ENCODE measurements around the gene CYP19A1. TPM values are rescaled to one million over a fixed set of nuclear protein-coding genes. Genes with fewer than 3 reads are reported as not detected.

CYP19A1 gene
- total and polyA plus RNA-seq, 2 of the 8 experiments (the other 6 are each of a cell fraction or from before 2014, with no cell fraction given): not detected

- H4K5ac ChIP-seq (ENCODE audit: insufficient read length, low read depth, low read length): no peak overlapping the region
- H2AFZ ChIP-seq (ENCODE audit: low read length): no peak overlapping the region
- no peaks in the 10 kb centered on the region for H4K20me1 ChIP-seq (replicated peaks in 1 of 2; ENCODE audit: control insufficient read depth in 1 of 2, insufficient read depth in 2 of 2, low read length in 2 of 2)
- no peak overlapping the region for H3K14ac ChIP-seq (ENCODE audit: insufficient read length)
- H3K4me3 ChIP-seq (ENCODE audit: extremely low read depth in 1 of 4, insufficient read depth in 2 of 4, low read depth in 3 of 4, low read length in 4 of 4): no peak overlapping the region
- H2BK12ac ChIP-seq (ENCODE audit: low read depth, low read length): no peak overlapping the region
- no peak overlapping the region for H2AK5ac ChIP-seq (ENCODE audit: low read depth, low read length)
- H3K27me3 ChIP-seq (replicated peaks in 1 of 4; ENCODE audit: control insufficient read depth in 3 of 4, extremely low read depth in 1 of 4, insufficient read depth in 3 of 4, low read length in 3 of 4): no peaks in the 10 kb centered on the region
- no peaks in the 10 kb centered on the region for H3K79me1 ChIP-seq (ENCODE audit: low read depth, low read length)
- TF ChIP-seq CBX5 (IDR thresholded peaks at IDR 0.05; ENCODE audit: low read depth, low read length) (no peak), RNF2 (IDR thresholded peaks at IDR 0.05; ENCODE audit: borderline replicate concordance, low read depth, low read length, missing control alignments, poor library complexity, severe bottlenecking) (no peak), EP300 (IDR thresholded peaks at IDR 0.05; ENCODE audit: borderline replicate concordance in 1 of 2, low read depth in 2 of 2, low read length in 2 of 2) (no peak)
- TF ChIP-seq, protein P1, sequence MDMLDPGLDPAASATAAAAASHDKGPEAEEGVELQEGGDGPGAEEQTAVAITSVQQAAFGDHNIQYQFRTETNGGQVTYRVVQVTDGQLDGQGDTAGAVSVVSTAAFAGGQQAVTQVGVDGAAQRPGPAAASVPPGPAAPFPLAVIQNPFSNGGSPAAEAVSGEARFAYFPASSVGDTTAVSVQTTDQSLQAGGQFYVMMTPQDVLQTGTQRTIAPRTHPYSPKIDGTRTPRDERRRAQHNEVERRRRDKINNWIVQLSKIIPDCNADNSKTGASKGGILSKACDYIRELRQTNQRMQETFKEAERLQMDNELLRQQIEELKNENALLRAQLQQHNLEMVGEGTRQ (IDR thresholded peaks at IDR 0.05; ENCODE audit: low read length): no peak
- ChIA-PET POLR2A (ENCODE audit: partially characterized antibody) (interaction anchor here (1.2 kb wide), 1 partner anchor 13 kb away, joined by 3 read pairs; no protein-coding TSS in a partner anchor), CTCF (ENCODE audit: partially characterized antibody) (interaction anchor here (0.9 to 4.1 kb wide), 6 partner anchors 8 to 53 kb away, joined by 3 to 32 read pairs (median 4); no protein-coding TSS in a partner anchor)
- no peak overlapping the region for H2BK5ac ChIP-seq (ENCODE audit: low read depth, low read length)
- no peak overlapping the region for H3K4me2 ChIP-seq (ENCODE audit: insufficient read depth in 1 of 2, low read depth in 2 of 2, low read length in 2 of 2)
- no peak overlapping the region for H3K9ac ChIP-seq (replicated peaks in 1 of 4; ENCODE audit: extremely low read depth in 1 of 4, low read depth in 3 of 4, low read length in 3 of 4)
- no peak overlapping the region for H3K18ac ChIP-seq (ENCODE audit: extremely low read depth, low read length)
- H3K56ac ChIP-seq (replicated peaks; ENCODE audit: insufficient read length, low read depth, low read length): no peak overlapping the region
- H3K27ac ChIP-seq (ENCODE audit: low read depth, low read length): no peak overlapping the region
- no peak overlapping the region for H2BK20ac ChIP-seq (ENCODE audit: low read length)
- no peak overlapping the region for H3K23ac ChIP-seq (ENCODE audit: insufficient read length)
- no peak overlapping the region for H4K91ac ChIP-seq (replicated peaks; ENCODE audit: insufficient read length, low read length)
- H3K79me2 ChIP-seq (ENCODE audit: control insufficient read depth in 1 of 2, insufficient read depth in 2 of 2, low read length in 2 of 2): no peaks in the 10 kb centered on the region
- no peak overlapping the region for H3K4ac ChIP-seq (replicated peaks; ENCODE audit: insufficient read length, low read depth, low read length)
- no peak for DNase-seq (ENCODE audit: low read depth in 1 of 2, low spot score in 2 of 2)
- H2BK120ac ChIP-seq (replicated peaks; ENCODE audit: low read depth, low read length): no peak overlapping the region
- H2BK15ac ChIP-seq (ENCODE audit: low read length): no peak overlapping the region
- H3K36me3 ChIP-seq (ENCODE audit: control insufficient read depth in 2 of 4, insufficient read depth in 4 of 4, low read length in 3 of 4): no peaks in the 10 kb centered on the region
- no peak for FAIRE-seq
- no peaks in the 10 kb centered on the region for H3K9me3 ChIP-seq (ENCODE audit: insufficient read depth in 2 of 2, low read depth in 1 of 2, low read length in 1 of 2)
- 96% methylated on average over 6 of the region's 6 CpGs; no CpG with 5 or more reads in 1 of the 2 experiments for WGBS, 2 experiments (ENCODE audit: extremely low coverage in 1 of 2, insufficient coverage in 1 of 2, insufficient read length in 1 of 2, insufficient replicate concordance in 2 of 2, low coverage in 1 of 2, low lambda C conversion rate in 2 of 2, missing lambda C conversion rate in 1 of 2)
- no peaks in the 10 kb centered on the region for H3K23me2 ChIP-seq (ENCODE audit: low read depth, low read length)
- no peaks in the 10 kb centered on the region for H3K4me1 ChIP-seq (replicated peaks in 1 of 4; ENCODE audit: control insufficient read depth in 3 of 4, insufficient read depth in 4 of 4, low read length in 3 of 4)
- no peak overlapping the region for H4K8ac ChIP-seq (ENCODE audit: extremely low read depth, insufficient read depth, low read length)
Observed at GRCh38 chr15:51184627-51185026, 153.8 kb downstream of the CYP19A1 start.
